ACHN (cell line): ENCODE data around the gene EIF4A3.

Experiments
- DNase-seq: peaks from one replicate; pipeline ENCODE4 v3.0.0-alpha.2; 2015
- in situ Hi-C: cut with HindIII; loops from 2 replicates; pipeline ENCODE4 v1.10.0; 2017; ENCODE audit warnings: low sequenced_read_pairs, low pct_ligation_motif_present, low pct_unique_long_range_greater_than_20kb

The EIF4A3 gene

DNA sequence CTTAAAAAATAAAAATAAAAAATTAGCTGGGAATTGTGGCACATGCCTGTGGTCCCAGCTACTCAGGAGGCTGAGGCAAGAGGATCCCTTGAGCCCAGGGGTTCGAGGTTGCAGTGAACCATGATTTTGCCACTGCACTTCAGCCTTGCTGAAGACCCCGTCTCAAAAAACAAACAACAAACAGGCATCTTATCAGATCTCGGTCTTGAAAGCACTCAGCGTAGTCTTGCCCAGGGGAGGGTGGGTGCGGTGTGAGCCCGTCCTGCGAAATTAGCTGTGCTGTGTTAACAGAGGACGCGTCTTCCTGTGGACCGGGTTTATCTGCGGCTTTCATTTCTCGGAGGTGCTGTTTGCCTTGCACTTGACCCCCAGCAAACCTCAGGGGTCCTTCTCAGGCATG, 40.2 kb downstream of the EIF4A3 start:
- in situ Hi-C loops: no loop called here
- no peak for DNase-seq

GRCh38 chr17:80106176-80106575, 40.8 kb downstream of the EIF4A3 start:
- DNase-seq: no peak
- in situ Hi-C loops: no loop called here

- in situ Hi-C loops: no loop called here
- no peak for DNase-seq
Measured at GRCh38 chr17:80105762-80106161, 41.2 kb downstream of the EIF4A3 start.

DNA sequence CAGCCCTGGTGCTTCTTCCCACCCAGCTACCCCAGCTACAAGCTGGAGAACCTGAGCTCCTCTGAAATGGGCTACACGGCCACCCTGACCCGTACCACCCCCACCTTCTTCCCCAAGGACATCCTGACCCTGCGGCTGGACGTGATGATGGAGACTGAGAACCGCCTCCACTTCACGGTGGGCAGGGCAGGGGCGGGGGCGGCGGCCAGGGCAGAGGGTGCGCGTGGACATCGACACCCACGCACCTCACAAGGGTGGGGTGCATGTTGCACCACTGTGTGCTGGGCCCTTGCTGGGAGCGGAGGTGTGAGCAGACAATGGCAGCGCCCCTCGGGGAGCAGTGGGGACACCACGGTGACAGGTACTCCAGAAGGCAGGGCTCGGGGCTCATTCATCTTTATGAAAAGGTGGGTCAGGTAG, 42.0 kb downstream of the EIF4A3 start:
- DNase-seq: no peak
- in situ Hi-C loops: no loop called here

DNA sequence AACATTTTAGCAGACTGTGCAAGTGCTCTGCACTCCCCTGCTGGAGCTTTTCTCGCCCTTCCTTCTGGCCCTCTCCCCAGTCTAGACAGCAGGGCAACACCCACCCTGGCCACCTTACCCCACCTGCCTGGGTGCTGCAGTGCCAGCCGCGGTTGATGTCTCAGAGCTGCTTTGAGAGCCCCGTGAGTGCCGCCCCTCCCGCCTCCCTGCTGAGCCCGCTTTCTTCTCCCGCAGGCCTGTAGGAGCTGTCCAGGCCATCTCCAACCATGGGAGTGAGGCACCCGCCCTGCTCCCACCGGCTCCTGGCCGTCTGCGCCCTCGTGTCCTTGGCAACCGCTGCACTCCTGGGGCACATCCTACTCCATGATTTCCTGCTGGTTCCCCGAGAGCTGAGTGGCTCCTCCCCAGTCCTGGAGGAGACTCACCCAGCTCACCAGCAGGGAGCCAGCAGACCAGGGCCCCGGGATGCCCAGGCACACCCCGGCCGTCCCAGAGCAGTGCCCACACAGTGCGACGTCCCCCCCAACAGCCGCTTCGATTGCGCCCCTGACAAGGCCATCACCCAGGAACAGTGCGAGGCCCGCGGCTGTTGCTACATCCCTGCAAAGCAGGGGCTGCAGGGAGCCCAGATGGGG, 42.5 kb downstream of the EIF4A3 start:
- in situ Hi-C loops: no loop called here
- DNase-seq: no peak

- in situ Hi-C loops: no loop called here
- DNase-seq: no peak
Measured at GRCh38 chr17:80103449-80104085, 43.4 kb downstream of the EIF4A3 start.

DNA sequence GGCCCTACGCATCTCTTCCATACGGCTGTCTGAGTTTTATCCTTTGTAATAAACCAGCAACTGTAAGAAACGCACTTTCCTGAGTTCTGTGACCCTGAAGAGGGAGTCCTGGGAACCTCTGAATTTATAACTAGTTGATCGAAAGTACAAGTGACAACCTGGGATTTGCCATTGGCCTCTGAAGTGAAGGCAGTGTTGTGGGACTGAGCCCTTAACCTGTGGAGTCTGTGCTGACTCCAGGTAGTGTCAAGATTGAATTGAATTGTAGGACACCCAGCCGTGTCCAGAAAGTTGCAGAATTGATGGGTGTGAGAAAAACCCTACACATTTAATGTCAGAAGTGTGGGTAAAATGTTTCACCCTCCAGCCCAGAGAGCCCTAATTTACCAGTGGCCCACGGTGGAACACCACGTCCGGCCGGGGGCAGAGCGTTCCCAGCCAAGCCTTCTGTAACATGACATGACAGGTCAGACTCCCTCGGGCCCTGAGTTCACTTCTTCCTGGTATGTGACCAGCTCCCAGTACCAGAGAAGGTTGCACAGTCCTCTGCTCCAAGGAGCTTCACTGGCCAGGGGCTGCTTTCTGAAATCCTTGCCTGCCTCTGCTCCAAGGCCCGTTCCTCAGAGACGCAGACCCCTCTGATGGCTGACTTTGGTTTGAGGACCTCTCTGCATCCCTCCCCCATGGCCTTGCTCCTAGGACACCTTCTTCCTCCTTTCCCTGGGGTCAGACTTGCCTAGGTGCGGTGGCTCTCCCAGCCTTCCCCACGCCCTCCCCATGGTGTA, 44.1 kb downstream of the EIF4A3 start:
- no peak for DNase-seq
- in situ Hi-C loops: no loop called here

DNA sequence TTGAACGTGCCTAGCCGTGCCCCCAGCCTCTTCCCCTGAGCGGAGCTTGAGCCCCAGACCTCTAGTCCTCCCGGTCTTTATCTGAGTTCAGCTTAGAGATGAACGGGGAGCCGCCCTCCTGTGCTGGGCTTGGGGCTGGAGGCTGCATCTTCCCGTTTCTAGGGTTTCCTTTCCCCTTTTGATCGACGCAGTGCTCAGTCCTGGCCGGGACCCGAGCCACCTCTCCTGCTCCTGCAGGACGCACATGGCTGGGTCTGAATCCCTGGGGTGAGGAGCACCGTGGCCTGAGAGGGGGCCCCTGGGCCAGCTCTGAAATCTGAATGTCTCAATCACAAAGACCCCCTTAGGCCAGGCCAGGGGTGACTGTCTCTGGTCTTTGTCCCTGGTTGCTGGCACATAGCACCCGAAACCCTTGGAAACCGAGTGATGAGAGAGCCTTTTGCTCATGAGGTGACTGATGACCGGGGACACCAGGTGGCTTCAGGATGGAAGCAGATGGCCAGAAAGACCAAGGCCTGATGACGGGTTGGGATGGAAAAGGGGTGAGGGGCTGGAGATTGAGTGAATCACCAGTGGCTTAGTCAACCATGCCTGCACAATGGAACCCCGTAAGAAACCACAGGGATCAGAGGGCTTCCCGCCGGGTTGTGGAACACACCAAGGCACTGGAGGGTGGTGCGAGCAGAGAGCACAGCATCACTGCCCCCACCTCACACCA, 44.8 kb downstream of the EIF4A3 start:
- in situ Hi-C loops: no loop called here
- DNase-seq: peak; percentile 41

- in situ Hi-C loops: no loop called here
- peak; percentile 85 for DNase-seq
Measured at GRCh38 chr17:80101011-80101945, 45.6 kb downstream of the EIF4A3 start, which contains the start of gene GAA. GAA (plus strand) TSS chr17:80101581; CDS start chr17:80104587, 3,006 bp downstream.

GRCh38 chr17:80100035-80100323, 46.9 kb downstream of the EIF4A3 start:
- in situ Hi-C loops: no loop called here
- no peak for DNase-seq

DNA sequence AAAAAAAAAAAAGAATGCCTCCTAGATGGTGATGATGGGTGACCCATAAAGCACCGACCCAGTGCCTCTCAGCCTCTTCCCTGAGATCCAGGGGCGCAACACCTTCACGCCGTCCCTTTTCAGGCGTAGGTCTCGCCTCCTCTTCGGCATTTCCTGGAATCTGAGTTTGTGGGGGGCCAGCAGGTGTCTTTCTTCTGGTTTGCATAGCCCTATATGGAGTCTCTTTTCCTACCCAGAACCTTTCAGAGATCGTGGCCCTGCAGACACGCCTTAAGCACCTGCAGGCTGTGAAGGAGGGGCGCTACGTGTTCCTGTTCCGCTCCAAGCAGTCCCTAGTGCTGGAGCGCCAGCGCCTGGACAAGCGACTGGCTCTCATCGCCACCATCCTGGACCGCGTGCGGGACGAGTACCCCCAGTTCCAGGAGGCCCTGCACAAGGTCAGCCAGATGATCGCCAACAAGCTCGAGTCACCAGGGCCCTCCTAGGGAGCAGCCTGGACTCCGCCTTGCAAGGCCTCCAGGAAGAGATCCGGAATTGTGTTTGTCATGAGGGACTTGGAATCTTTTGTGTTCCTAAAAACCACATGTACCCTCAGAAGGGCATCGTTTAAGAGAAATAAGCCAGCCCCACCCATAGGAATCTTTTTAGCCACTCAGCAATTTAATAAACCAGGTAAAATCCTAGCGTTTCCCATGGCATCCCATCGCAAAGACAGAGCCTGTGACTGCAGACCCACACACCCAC, 47.5 kb downstream of the EIF4A3 start:
- in situ Hi-C loops: no loop called here
- no peak for DNase-seq

DNA sequence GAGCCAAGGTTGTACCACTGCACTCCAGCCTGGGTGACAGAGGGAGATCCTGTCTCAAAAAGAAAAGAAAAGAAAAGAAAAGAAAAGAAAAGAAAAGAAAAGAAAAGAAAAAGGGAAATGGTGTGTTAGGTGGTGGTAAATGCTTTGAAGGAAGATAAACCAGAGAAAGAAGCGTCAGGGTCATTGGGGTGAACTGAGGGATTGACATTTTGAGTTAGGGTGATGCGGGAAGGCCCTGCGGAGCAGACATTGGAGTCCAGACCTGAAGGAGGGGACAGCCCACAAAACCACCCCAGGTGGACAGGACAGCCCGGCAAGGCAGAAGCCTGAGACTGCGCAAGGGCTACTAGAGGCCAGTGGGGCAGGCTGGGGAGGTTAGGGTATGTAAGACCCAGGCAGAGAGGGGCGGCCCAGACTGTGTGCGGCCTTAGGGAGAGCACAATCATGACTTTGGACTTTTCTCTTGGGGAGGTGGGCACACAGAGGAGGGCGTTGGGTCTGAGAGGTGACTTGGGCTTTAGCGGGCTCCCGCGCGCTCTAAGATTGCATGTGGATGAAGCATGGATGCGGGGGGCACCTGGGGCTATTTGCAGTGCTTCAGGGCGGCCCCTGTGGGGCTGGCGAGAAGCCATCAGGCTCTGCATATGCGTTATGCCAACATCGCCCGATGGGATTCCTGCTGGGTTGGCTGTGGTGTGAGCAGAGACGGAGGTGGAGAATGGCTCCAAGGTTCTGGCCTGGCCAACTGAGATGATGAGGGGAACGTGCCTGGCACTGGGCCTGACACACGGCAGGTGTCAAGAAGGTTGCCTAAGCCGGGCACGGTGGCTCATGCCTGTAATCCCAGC, 48.9 kb downstream of the EIF4A3 start:
- in situ Hi-C loops: no loop called here
- DNase-seq: no peak

DNA sequence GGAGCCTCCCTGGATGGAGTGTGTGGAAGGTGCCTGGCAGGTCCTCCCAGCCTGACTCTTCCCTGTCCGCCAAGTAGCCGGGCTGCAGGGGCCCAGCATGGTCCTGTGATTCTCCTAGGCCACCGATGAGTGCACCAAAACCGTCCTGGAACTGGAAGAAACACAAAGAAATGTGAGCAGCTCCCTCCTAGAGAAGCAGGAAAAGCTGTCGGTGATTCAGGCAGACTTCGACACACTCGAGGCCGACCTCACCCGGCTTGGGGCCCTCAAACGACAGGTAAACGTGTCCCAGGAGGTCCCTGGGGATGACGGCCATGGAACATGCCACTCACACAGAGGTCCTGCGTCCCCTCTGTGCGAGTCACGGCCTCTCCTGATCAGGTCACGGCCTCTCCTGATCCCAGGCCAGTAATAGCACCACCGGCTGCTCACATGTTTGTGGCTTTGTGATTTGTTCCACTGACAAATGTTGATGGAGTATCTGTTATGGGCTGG, 49.8 kb downstream of the EIF4A3 start:
- in situ Hi-C loops: no loop called here
- DNase-seq: no peak

DNA sequence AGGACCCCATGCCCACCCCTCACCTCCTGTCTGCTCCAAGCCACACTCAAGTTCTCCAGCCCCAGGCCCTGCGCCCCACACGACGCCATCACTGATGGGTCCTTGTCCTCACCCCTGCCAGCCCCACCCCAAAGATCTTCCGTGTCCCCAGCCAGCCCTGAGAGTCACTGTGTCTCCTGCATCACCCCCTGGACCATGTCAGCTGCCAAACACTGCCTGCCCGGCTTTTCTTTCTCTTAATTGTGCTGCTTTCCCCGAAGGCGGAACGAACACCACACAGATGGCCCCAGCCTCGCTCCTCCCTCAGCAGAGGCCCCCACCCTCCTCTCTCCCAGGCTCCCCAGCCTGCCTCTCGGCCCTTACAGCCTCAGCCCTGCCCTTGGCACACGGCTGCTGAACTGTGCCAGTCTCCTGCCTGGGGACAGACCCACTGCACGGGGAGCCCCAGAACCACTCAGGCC, 50.3 kb downstream of the EIF4A3 start:
- DNase-seq: no peak
- in situ Hi-C loops: no loop called here

GRCh38 chr17:80095844-80096475, 51.0 kb downstream of the EIF4A3 start:
- no peak for DNase-seq
- in situ Hi-C loops: no loop called here
